NCI-H1417 (cell line): ENCODE data around the gene ENOSF1.

Source experiments
- DNase-seq, 3 experiments: peaks; one replicate each; lab custom pipeline; 2025; lab: John Stamatoyannopoulos, UW

Gene ENOSF1

GRCh38 chr18:673317-673716 lies 39.1 kb downstream of the ENOSF1 start:
- no peak for DNase-seq

- no peak for DNase-seq
These were observed 41.0 kb downstream of the ENOSF1 start for GRCh38 chr18:671405-671804.

GRCh38 chr18:670522-670921 lies 41.9 kb downstream of the ENOSF1 start:
- DNase-seq: no peak

DNA sequence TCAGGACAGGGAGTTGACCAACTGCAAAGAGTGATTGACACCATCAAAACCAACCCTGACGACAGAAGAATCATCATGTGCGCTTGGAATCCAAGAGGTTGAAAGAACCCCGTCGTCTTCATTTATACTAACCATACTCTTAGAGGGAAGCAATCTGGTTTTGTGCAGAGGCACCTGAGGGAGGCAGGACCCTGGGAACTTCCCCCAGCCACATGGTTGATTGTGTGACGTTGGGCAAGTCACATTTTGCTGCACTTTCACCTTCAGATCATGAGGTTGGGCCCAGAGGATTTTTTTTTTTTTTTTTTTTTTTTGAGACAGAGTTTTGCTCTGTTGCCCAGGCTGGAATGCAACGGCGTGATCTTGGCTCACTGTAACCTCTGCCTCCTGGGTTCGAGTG lies 43.4 kb downstream of the ENOSF1 start:
- DNase-seq: no peak

GRCh38 chr18:668260-668659 lies 44.2 kb downstream of the ENOSF1 start:
- DNase-seq: no peak

GRCh38 chr18:666628-667027 lies 45.8 kb downstream of the ENOSF1 start:
- no peak for DNase-seq

- DNase-seq: no peak
These were observed 46.3 kb downstream of the ENOSF1 start for GRCh38 chr18:666177-666576.

DNA sequence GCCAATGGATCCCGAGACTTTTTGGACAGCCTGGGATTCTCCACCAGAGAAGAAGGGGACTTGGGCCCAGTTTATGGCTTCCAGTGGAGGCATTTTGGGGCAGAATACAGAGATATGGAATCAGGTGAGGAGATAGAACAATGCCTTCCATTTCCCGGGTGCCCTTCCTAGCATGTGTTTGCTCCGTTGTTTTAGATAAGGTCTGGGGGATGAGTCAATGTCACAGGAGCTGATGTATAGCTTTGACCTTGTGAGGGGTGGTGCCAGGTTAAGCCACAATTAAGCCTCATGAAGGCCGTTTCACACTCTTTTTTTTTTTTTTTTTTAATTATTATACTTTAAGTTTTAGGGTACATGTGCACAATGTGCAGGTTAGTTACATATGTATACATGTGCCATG lies 50.2 kb downstream of the ENOSF1 start:
- no peak for DNase-seq

GRCh38 chr18:659597-659996 lies 52.8 kb downstream of the ENOSF1 start:
- no peak for DNase-seq

GRCh38 chr18:658947-659533 lies 53.4 kb downstream of the ENOSF1 start:
- DNase-seq: no peak

GRCh38 chr18:658001-658946 lies 54.2 kb downstream of the ENOSF1 start:
- peak; percentile 90 to 98 (median 96) for DNase-seq

DNA sequence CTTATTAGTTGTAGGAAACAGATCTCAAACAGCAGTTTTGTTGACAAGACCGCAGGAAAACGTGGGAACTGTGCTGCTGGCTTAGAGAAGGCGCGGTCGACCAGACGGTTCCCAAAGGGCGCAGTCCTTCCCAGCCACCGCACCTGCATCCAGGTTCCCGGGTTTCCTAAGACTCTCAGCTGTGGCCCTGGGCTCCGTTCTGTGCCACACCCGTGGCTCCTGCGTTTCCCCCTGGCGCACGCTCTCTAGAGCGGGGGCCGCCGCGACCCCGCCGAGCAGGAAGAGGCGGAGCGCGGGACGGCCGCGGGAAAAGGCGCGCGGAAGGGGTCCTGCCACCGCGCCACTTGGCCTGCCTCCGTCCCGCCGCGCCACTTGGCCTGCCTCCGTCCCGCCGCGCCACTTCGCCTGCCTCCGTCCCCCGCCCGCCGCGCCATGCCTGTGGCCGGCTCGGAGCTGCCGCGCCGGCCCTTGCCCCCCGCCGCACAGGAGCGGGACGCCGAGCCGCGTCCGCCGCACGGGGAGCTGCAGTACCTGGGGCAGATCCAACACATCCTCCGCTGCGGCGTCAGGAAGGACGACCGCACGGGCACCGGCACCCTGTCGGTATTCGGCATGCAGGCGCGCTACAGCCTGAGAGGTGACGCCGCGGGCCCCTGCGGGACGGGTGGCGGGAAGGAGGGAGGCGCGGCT lies 55.0 kb downstream of the ENOSF1 start, which contains the start of gene TYMS:
TSS of gene TYMS (plus strand) at position 343 of the 690 bp plus-strand sequence. CDS start at position 433, 90 bp downstream.
- peak; percentile 80 to 97 (median 94) for DNase-seq

- no peak for DNase-seq
These were observed 57.0 kb downstream of the ENOSF1 start for GRCh38 chr18:655445-655844.

GRCh38 chr18:654601-655000 lies 57.8 kb downstream of the ENOSF1 start:
- no peak for DNase-seq

DNA sequence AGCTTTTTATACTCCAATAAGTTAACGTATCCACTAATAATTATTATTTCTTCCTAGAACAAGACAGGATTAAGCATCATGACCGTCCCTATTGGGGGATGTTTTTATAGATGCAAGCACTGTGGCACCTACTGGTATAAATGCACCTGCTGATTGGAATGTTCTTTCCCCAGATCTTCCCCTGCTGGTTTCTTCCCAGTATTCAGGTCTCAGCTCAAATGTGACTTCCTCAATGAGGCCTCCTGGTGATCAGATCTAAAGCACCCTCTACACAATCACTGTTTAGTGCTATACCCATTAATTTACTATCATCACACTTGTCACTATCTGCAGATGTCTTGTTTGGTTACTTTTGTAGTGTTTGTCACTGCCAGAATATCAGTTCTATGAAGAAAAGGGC lies 58.9 kb downstream of the ENOSF1 start:
- peak in 1 of 3 experiments; percentile 50 for DNase-seq

DNA sequence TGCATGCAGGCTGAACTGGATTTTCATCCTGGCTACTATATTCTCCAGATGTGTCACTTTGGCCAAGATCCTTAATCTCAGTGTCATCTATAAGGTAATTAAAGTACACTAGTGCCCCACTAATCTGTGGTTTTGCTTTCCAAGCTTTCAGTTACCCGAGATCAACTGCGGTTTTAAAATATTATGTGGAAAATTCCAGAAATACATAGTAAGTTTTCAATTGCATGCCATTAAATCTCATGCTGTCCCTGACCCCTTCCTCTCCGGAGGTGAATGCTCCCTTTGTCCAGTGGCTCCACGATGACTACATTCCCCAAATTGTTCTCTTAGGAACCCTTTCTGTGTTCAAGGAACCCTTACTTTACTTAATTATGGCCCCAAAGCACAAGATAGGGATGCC lies 60.3 kb downstream of the ENOSF1 start:
- no peak for DNase-seq

DNA sequence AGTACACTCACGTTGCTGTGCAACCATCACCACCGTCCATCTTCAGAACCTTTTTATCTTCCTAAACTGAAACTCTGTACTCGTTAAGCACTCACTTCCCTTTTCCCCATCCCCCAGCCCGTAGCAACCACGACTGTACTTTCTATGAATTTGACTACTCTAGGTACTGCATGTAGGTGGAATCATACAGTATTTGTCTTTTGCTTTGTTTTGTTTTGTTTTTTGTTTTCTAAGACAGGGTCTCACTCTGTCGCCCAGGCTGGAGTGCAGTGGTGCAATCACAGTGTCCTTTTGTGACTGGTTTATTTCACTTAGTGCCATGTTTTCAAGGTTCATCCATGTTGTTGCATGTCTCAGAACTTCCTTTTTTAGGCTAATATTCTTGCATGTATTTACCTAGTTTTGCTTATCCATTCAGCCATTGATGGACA lies 62.0 kb downstream of the ENOSF1 start:
- peak in 1 of 3 experiments; percentile 31 for DNase-seq

GRCh38 chr18:649341-649740 lies 63.1 kb downstream of the ENOSF1 start:
- peak in 1 of 3 experiments; percentile 12 for DNase-seq

DNA sequence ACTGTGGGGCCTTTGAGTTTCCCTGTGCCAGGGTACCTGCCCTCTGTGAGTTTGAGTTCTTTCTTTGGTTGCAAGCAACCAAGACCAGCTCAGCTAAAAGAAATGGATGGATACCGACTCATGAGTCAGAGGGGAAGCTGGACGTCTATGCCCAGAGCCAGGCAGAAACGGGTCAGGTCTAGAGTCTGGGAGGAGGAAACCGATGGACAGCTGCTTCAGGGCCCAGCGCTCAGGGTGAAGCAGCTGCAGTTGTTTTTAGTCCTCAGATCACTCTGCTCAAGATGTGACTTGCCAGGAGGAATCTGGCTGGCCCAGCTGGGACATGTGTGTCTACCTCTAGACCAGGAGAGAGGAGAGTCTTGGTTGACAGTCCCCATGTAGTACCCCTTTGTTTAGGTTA lies 65.1 kb downstream of the ENOSF1 start:
- DNase-seq: no peak

GRCh38 chr18:644395-645004 lies 67.9 kb downstream of the ENOSF1 start:
- DNase-seq: no peak

GRCh38 chr18:641224-641623 lies 71.2 kb downstream of the ENOSF1 start:
- DNase-seq: no peak

GRCh38 chr18:635171-635570 lies 77.3 kb downstream of the ENOSF1 start:
- DNase-seq: no peak
